Measurements from ENCODE around the gene DSCAM. TPM values are rescaled to one million over a fixed set of nuclear protein-coding genes. Genes with fewer than 3 reads are reported as not detected.

Gene DSCAM
- total RNA-seq, 2 experiments from 2014 or later: not detected

DNA sequence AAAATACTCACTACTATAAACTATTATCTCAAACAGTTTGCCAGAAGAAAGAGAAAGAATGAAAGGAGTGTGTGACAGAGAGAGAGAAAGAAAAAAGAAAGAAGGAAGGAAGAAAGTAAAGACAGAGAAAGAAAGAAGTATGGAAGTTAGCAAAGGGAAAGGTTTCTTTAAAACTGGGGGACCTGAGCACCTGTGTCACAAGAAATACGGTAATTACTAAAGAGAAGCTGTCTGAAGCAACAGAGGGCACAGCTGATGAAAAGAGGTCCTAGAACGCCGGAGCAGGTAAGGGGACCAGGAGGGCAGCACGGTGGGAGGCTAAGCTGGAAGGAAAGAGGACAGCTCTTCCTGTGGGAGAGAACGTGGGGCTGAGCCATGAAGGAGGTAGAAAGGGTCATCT, 163.6 kb downstream of the DSCAM start:
- CTCF ChIA-PET: no interaction called here
- intact Hi-C loops (cut with micrococcal nuclease): no loop called here
- no peak for DNase-seq
- H3K4me3 Mint-ChIP-seq: no peak overlapping the region
- no peaks in the 10 kb centered on the region for H3K4me1 Mint-ChIP-seq (ENCODE audit: low read depth)
- no peaks in the 10 kb centered on the region for H3K36me3 Mint-ChIP-seq
- no peak overlapping the region for H3K27ac Mint-ChIP-seq
- POLR2A ChIA-PET: no interaction called here
- H3K27me3 Mint-ChIP-seq: no peaks in the 10 kb centered on the region
- H3K9me3 Mint-ChIP-seq: no peaks in the 10 kb centered on the region

DNA sequence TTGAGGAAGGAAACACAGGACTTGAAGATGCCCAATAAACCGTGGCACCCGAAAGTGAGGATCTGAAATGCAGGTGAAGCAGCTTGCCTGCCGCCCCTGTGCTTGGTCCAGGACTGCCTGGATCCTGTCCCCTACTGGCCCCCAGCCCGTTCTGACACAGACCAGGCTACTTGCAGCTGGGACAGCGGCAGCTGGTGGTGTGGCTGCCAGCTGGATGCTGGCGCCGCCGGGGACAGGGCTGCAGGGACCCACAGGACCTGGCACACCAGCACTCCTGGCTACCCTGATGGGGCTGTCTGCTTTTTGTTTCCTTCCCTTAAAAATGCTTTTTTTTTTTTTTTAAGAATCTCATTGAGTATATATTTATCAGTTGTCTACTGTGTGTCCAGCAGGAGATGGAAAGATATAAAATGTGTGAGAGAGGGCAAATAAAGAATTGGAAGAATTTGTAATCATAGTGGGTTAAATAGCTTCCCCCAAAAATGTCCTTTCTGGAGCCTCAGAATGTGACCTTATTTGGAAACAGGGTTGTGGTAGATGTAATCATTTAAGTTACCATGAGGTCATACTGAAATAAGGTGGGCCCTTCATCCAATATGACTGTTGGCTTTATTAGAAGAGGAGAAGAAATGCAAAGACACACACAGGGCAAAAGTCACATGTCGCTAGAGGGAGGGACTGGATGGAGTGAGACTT, 165.6 kb downstream of the DSCAM start:
- no peaks in the 10 kb centered on the region for H3K9me3 Mint-ChIP-seq
- H3K36me3 Mint-ChIP-seq: no peaks in the 10 kb centered on the region
- no peak overlapping the region for H3K4me3 Mint-ChIP-seq
- intact Hi-C loops (cut with micrococcal nuclease): no loop called here
- DNase-seq: no peak
- H3K27me3 Mint-ChIP-seq: no peaks in the 10 kb centered on the region
- no peak overlapping the region for H3K27ac Mint-ChIP-seq
- ChIA-PET CTCF (no interaction called here), POLR2A (no interaction called here)
- H3K4me1 Mint-ChIP-seq (ENCODE audit: low read depth): no peaks in the 10 kb centered on the region

GRCh38 chr21:40680311-40680710, 166.6 kb downstream of the DSCAM start:
- Mint-ChIP-seq H3K9me3 (no peaks in the 10 kb centered on the region), H3K4me1 (ENCODE audit: low read depth) (no peaks in the 10 kb centered on the region), H3K36me3 (no peaks in the 10 kb centered on the region), H3K27me3 (no peaks in the 10 kb centered on the region), H3K4me3 (no peak overlapping the region), H3K27ac (no peak overlapping the region)
- ChIA-PET POLR2A (no interaction called here), CTCF (no interaction called here)
- intact Hi-C loops (cut with micrococcal nuclease): no loop called here
- DNase-seq: no peak

GRCh38 chr21:40678681-40679284, 168.2 kb downstream of the DSCAM start:
- intact Hi-C loops (cut with micrococcal nuclease): no loop called here
- Mint-ChIP-seq H3K9me3 (peaks cover 2% of the 10 kb centered on the region), H3K36me3 (no peaks in the 10 kb centered on the region), H3K27ac (no peak overlapping the region), H3K4me1 (ENCODE audit: low read depth) (no peaks in the 10 kb centered on the region), H3K27me3 (no peaks in the 10 kb centered on the region), H3K4me3 (no peak overlapping the region)
- ChIA-PET CTCF (no interaction called here), POLR2A (no interaction called here)
- DNase-seq: no peak

GRCh38 chr21:40675017-40675416, 171.9 kb downstream of the DSCAM start:
- Mint-ChIP-seq H3K27me3 (no peaks in the 10 kb centered on the region), H3K9me3 (peaks cover 2% of the 10 kb centered on the region), H3K27ac (no peak overlapping the region), H3K4me3 (no peak overlapping the region), H3K4me1 (ENCODE audit: low read depth) (no peaks in the 10 kb centered on the region), H3K36me3 (no peaks in the 10 kb centered on the region)
- DNase-seq: no peak
- intact Hi-C loops (cut with micrococcal nuclease): no loop called here
- CTCF ChIA-PET: no interaction called here
- POLR2A ChIA-PET: no interaction called here

DNA sequence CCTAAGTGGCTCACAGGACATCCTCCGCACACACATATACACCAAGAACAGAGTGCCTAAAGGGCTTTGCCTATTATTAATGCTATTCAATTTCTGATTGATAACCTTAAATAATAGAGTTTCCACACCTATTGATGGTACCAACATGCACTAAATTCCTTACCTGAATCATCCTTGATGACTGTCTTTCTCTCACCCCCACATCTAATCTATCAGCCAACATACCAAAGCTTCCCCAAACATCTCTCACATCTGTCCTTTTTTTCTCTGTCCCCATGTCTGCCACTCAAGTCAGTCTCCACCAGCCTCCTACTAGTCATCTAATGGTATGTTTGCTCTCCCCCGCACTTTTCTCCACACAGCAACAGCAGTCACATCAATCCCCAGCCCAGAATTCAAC, 174.4 kb downstream of the DSCAM start:
- H3K27me3 Mint-ChIP-seq: no peaks in the 10 kb centered on the region
- no peaks in the 10 kb centered on the region for H3K36me3 Mint-ChIP-seq
- intact Hi-C loops (cut with micrococcal nuclease): no loop called here
- no peak overlapping the region for H3K4me3 Mint-ChIP-seq
- ChIA-PET CTCF (no interaction called here), POLR2A (interaction anchor here (0.6 kb wide), 1 partner anchor 282 kb away, joined by 3 read pairs; no protein-coding TSS in a partner anchor)
- no peak for DNase-seq
- no peaks in the 10 kb centered on the region for H3K4me1 Mint-ChIP-seq (ENCODE audit: low read depth)
- peaks cover 3% of the 10 kb centered on the region for H3K9me3 Mint-ChIP-seq
- H3K27ac Mint-ChIP-seq: no peak overlapping the region

DNA sequence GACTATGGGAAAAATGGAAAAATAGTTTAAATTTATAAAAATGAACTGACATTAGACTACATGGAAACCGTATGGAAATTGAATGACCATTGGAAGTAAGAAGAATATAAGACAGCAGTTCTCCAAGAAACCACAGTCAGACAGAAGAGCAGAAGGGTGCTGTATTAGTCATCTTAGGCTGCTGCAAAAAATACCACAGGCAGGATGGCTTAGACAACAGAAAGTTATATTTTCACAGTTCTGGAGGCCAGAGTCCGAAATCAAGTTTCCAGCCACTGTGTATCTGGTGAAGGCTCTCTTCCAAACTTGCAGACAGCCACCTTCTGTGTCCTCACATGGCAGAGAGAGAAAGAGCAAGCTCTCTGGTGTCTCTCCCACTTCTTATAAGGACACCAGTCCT, 175.2 kb downstream of the DSCAM start:
- no peaks in the 10 kb centered on the region for H3K4me1 Mint-ChIP-seq (ENCODE audit: low read depth)
- no peak for DNase-seq

GRCh38 chr21:40668555-40669275, 178.2 kb downstream of the DSCAM start:
- no peak overlapping the region for H3K27ac Mint-ChIP-seq
- peaks cover 2% of the 10 kb centered on the region for H3K9me3 Mint-ChIP-seq
- H3K36me3 Mint-ChIP-seq: no peaks in the 10 kb centered on the region
- ChIA-PET CTCF (no interaction called here), POLR2A (no interaction called here)
- no peaks in the 10 kb centered on the region for H3K4me1 Mint-ChIP-seq (ENCODE audit: low read depth)
- no peak overlapping the region for H3K4me3 Mint-ChIP-seq
- DNase-seq: no peak
- H3K27me3 Mint-ChIP-seq: no peaks in the 10 kb centered on the region
- intact Hi-C loops (cut with micrococcal nuclease): no loop called here

More for the DNA sequence above, 175.2 kb downstream of the DSCAM start:
- intact Hi-C loops (cut with micrococcal nuclease): no loop called here
- no peaks in the 10 kb centered on the region for H3K36me3 Mint-ChIP-seq
- POLR2A ChIA-PET: no interaction called here
- no peaks in the 10 kb centered on the region for H3K27me3 Mint-ChIP-seq
- CTCF ChIA-PET: no interaction called here
- no peak overlapping the region for H3K27ac Mint-ChIP-seq
- no peak overlapping the region for H3K4me3 Mint-ChIP-seq
- H3K9me3 Mint-ChIP-seq: peaks cover 4% of the 10 kb centered on the region

DNA sequence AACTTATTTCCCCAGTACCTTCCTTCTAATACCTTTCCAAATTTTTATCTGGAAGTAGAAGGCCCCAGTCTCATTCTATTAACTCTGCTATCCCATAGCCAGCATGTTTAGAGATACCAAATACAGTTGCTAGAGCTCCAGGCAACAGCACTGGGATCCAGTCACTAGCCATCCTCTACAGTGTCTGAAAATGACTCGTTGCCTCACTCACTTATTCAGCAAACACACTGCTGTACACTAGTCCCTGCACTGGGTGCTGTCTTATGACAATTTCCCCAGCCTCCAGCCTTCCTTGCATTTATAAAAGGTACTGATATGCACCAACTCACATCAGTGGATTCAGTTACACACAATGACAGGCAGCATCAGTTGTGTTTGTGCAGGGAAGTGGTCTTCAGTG, 179.0 kb downstream of the DSCAM start:
- POLR2A ChIA-PET: no interaction called here
- Mint-ChIP-seq H3K4me3 (no peak overlapping the region), H3K4me1 (ENCODE audit: low read depth) (no peaks in the 10 kb centered on the region), H3K36me3 (no peaks in the 10 kb centered on the region), H3K9me3 (peaks cover 2% of the 10 kb centered on the region), H3K27ac (no peak overlapping the region), H3K27me3 (no peaks in the 10 kb centered on the region)
- intact Hi-C loops (cut with micrococcal nuclease): no loop called here
- DNase-seq: no peak
- CTCF ChIA-PET: no interaction called here

GRCh38 chr21:40662889-40663288, 184.1 kb downstream of the DSCAM start:
- Mint-ChIP-seq H3K4me3 (no peak overlapping the region), H3K27me3 (no peaks in the 10 kb centered on the region), H3K27ac (no peak overlapping the region), H3K36me3 (no peaks in the 10 kb centered on the region), H3K9me3 (peaks cover 4% of the 10 kb centered on the region), H3K4me1 (ENCODE audit: low read depth) (no peaks in the 10 kb centered on the region)
- ChIA-PET CTCF (no interaction called here), POLR2A (no interaction called here)
- no peak for DNase-seq
- intact Hi-C loops (cut with micrococcal nuclease): no loop called here

- peaks cover 4% of the 10 kb centered on the region for H3K9me3 Mint-ChIP-seq
- no peaks in the 10 kb centered on the region for H3K4me1 Mint-ChIP-seq (ENCODE audit: low read depth)
- H3K4me3 Mint-ChIP-seq: no peak overlapping the region
- H3K27me3 Mint-ChIP-seq: no peaks in the 10 kb centered on the region
- intact Hi-C loops (cut with micrococcal nuclease): no loop called here
- ChIA-PET POLR2A (no interaction called here), CTCF (no interaction called here)
- H3K27ac Mint-ChIP-seq: no peak overlapping the region
- no peaks in the 10 kb centered on the region for H3K36me3 Mint-ChIP-seq
- DNase-seq: no peak
These were observed 186.5 kb downstream of the DSCAM start for GRCh38 chr21:40660461-40660860.

DNA sequence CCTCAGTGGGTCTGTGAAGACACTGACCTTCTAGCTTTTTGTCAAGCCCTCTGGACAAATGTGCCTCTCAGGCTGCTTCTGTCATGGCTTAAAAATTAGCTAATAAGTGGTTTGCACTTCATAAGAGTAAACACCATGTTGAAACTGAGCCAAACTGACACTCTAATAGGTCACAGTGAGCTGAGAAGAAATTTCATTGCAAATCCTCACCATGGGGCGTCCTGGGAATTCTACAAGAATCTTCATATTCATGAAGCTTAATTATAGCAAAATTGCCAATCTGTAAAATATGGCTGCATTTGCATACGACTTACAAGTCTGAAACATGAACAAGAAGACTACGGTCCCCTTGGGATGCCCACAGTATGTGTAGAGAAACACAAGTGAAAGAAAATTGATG, 188.6 kb downstream of the DSCAM start:
- POLR2A ChIA-PET: no interaction called here
- no peak overlapping the region for H3K4me3 Mint-ChIP-seq
- no peaks in the 10 kb centered on the region for H3K27me3 Mint-ChIP-seq
- peaks cover 7% of the 10 kb centered on the region for H3K9me3 Mint-ChIP-seq
- DNase-seq: no peak
- intact Hi-C loops (cut with micrococcal nuclease): no loop called here
- no peaks in the 10 kb centered on the region for H3K4me1 Mint-ChIP-seq (ENCODE audit: low read depth)
- H3K36me3 Mint-ChIP-seq: no peaks in the 10 kb centered on the region
- no peak overlapping the region for H3K27ac Mint-ChIP-seq
- CTCF ChIA-PET: no interaction called here

GRCh38 chr21:40652436-40652835, 194.5 kb downstream of the DSCAM start:
- Mint-ChIP-seq H3K27me3 (no peaks in the 10 kb centered on the region), H3K4me3 (no peak overlapping the region), H3K4me1 (ENCODE audit: low read depth) (no peaks in the 10 kb centered on the region), H3K9me3 (peaks cover 6% of the 10 kb centered on the region), H3K36me3 (no peaks in the 10 kb centered on the region), H3K27ac (no peak overlapping the region)
- POLR2A ChIA-PET: no interaction called here
- DNase-seq: no peak
- CTCF ChIA-PET: no interaction called here
- intact Hi-C loops (cut with micrococcal nuclease): no loop called here

Data from activated CD4-positive, alpha-beta memory T cell treated with anti-CD3 and anti-CD28 coated beads for 36 hours (primary cell).